Upper lobe of left lung (tissue), 6 donors: Measurements from ENCODE around the gene PDS5B. TPM values are rescaled to one million over a fixed set of nuclear protein-coding genes. Genes with fewer than 3 reads are reported as not detected.

Experiments used
- ATAC-seq, 2 donors: fragments of 200-7000 bp; cut with Tn5 transposase; one replicate each; pipeline ENCODE4 v1.9.1; 2022; ENCODE audit warnings: mild to moderate bottlenecking in 2 of 2, moderate library complexity in 2 of 2; ENCODE audit not compliant: low FRiP score in 2 of 2
- DNase-seq, 2 donors: peaks; one replicate each; pipeline ENCODE4 v3.0.0-alpha.2; 2019 to 2020
- H3K27ac ChIP-seq, 4 donors: fragments of 200-600 bp; sonication (generic); one replicate each; pipeline ENCODE4 v1.5.1; 2016 to 2019
- H3K27me3 ChIP-seq, 4 donors: fragments of 200-600 bp; sonication (generic); one replicate each; pipeline ENCODE4 v1.5.1; 2017 to 2019
- H3K36me3 ChIP-seq, 4 donors: fragments of 200-600 bp; sonication (generic); one replicate each; pipeline ENCODE4 v1.5.1; 2016 to 2019
- H3K4me1 ChIP-seq, 4 donors: fragments of 200-600 bp; sonication (generic); one replicate each; pipeline ENCODE4 v1.5.1; 2018 to 2019
- H3K4me3 ChIP-seq, 4 donors: fragments of 200-600 bp; sonication (generic); one replicate each; pipeline ENCODE4 v1.5.1; 2017 to 2019; ENCODE audit warnings: mild to moderate bottlenecking in 2 of 4, moderate library complexity in 1 of 4
- H3K9me3 ChIP-seq, 4 donors: fragments of 200-600 bp; sonication (generic); one replicate each; pipeline ENCODE4 v1.5.1; 2018 to 2019
- EP300 ChIP-seq, 4 donors: sonication (generic); formaldehyde crosslinking; IDR thresholded peaks; one replicate each; pipeline ENCODE4 v1.5.1; 2017; ENCODE audit warnings: antibody characterized with exemption in 4 of 4, control low read depth in 2 of 4
- POLR2A ChIP-seq, 4 donors: fragments of 450-650 bp; IDR thresholded peaks; one replicate each; pipeline ENCODE4 v1.5.1; 2016 to 2017; ENCODE audit warnings: antibody characterized with exemption in 4 of 4, mild to moderate bottlenecking in 2 of 4
- POLR2AphosphoS5 ChIP-seq, 2 donors: sonication (generic); formaldehyde crosslinking; IDR thresholded peaks; one replicate each; pipeline ENCODE4 v1.5.1; 2017; ENCODE audit warnings: antibody characterized with exemption in 2 of 2
- WGBS, 2 donors: methylation state at CpG; one replicate each; pipeline ENCODE4 v1.1.5; 2017 to 2018; 5-methylcytosine and 5-hydroxymethylcytosine counted together
- total RNA-seq, 6 donors: library from RNA; depleted of rRNA in 4 of 6; stranded (reverse); fragments of >200 nt in 4 of 6; gene quantifications; one replicate each; pipeline versions ENCODE4 v1.1.0 to v1.2.1, GENCODE V29; 2016 to 2021
- TF ChIP-seq, protein P1 (sequence below), 6 experiments: fragments of 450-650 bp in 4 of 6; fragments of 200-600 bp in 2 of 6; sonication (generic) in 2 of 6; IDR thresholded peaks; one replicate each; pipeline ENCODE4 v1.5.1; 2016 to 2019; ENCODE audit warnings: antibody characterized with exemption in 6 of 6
- donor health status: DM: no; HTN: no; CAD: no; lungs with moderate emphysema.
- donor health status: DM: no; HTN: yes; CAD: no; lungs with severe emphysema.

The PDS5B gene
- total RNA-seq, 6 donors from 2014 or later, result 26.0 to 84.3 (median 43.3) TPM

DNA sequence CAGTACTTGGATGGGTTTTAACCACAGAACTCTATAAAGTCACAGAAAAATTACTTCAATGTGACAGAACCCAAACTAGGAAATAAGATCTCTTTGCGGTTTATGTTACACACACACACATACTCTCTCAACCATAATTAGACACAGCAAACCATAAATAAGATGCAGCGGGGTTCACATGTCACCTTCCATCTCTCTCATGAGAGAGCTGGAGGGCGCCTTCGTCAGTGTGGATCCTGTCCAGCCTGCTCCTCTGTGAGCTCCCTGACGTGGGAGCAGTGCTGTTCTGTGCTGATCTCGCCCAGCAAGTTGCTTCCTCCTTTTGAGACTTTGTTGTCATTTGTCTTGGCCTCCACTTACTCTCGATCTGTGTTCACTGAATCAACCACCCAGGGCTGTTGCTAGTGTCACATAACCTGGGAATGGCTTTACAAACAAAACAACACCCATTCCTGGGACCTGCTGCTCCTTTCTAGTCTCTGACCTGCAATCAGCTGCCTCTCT is 225.1 kb downstream of the PDS5B start:
- DNase-seq, result no peak
- Histone ChIP-seq H3K27me3 (no peaks in the 10 kb centered on the region), H3K9me3 (no peaks in the 10 kb centered on the region), H3K4me1 (no peaks in the 10 kb centered on the region), H3K27ac (no peak overlapping the region), H3K4me3 (no peak overlapping the region), H3K36me3 (no peaks in the 10 kb centered on the region)
- TF ChIP-seq POLR2AphosphoS5 (IDR thresholded peaks at IDR 0.05) (no peak), POLR2A (IDR thresholded peaks at IDR 0.05) (no peak), EP300 (IDR thresholded peaks at IDR 0.05) (no peak)
- TF ChIP-seq, protein P1, sequence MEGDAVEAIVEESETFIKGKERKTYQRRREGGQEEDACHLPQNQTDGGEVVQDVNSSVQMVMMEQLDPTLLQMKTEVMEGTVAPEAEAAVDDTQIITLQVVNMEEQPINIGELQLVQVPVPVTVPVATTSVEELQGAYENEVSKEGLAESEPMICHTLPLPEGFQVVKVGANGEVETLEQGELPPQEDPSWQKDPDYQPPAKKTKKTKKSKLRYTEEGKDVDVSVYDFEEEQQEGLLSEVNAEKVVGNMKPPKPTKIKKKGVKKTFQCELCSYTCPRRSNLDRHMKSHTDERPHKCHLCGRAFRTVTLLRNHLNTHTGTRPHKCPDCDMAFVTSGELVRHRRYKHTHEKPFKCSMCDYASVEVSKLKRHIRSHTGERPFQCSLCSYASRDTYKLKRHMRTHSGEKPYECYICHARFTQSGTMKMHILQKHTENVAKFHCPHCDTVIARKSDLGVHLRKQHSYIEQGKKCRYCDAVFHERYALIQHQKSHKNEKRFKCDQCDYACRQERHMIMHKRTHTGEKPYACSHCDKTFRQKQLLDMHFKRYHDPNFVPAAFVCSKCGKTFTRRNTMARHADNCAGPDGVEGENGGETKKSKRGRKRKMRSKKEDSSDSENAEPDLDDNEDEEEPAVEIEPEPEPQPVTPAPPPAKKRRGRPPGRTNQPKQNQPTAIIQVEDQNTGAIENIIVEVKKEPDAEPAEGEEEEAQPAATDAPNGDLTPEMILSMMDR (IDR thresholded peaks at IDR 0.05), result no peak
- ATAC-seq, result peak; percentile 49 to 60
- 38 to 54% methylated on average over 7 of the region's 7 CpGs for WGBS, 2 donors

DNA sequence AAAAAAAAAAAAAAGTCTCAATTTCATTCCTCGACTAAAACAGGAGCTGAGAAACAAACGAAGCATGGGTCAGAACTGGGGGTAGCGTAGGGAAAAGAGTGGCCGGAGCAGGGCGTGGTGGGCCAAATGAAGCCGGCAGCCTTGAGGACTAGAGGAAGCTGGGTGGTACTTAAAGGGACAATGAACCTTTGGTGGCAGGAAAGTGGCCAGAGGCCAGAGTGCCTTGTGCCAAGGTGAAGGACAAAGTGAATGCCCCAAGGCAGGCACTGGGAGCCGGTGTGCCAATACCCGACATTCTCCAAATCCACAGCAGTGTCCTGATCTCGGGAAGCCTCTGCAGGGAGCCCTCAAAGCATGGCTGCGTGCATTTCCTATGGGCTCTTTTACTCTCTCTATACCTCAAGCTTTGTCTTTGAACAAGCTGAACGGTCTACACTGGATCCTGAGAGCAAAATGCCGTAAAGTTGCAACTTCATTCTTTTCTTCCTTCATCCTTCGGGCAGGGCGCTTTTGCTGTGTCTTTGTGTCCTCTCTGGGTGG is 235.0 kb downstream of the PDS5B start:
- WGBS, 2 donors, result 77 to 79% methylated on average over 14 of the region's 14 CpGs

DNA sequence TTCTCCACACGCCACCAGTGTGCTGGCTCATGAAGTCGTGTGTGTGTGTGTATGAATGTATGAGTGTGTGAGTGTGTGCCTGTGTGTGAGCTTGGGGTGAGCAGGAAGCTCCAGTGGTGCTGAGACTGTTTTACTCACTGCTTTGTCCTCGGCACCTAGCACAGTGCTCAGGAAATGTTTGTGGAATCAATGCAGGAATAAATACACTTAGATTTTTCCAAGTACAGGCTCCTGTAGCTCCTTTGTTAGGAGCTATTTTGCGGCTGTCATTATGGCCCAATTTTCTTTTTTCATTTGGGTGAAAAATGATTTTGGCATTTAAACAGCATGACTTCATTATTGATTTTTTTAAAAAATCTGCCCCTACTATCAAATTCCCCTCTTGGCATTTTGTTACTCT is 236.5 kb downstream of the PDS5B start:
- no peaks in the 10 kb centered on the region for H3K36me3 ChIP-seq
- 73 to 78% methylated on average over 4 of the region's 4 CpGs for WGBS, 2 donors
- TF ChIP-seq, protein P1 (IDR thresholded peaks at IDR 0.05), result no peak
- TF ChIP-seq POLR2AphosphoS5 (IDR thresholded peaks at IDR 0.05), result no peak
- TF ChIP-seq EP300 (IDR thresholded peaks at IDR 0.05), result no peak
- no peak for TF ChIP-seq POLR2A (IDR thresholded peaks at IDR 0.05)
- DNase-seq, result no peak
- no peaks in the 10 kb centered on the region for H3K27me3 ChIP-seq
- no peaks in the 10 kb centered on the region for H3K4me1 ChIP-seq
- ATAC-seq, result no peak
- H3K4me3 ChIP-seq, result no peak overlapping the region
- no peak overlapping the region for H3K27ac ChIP-seq
- no peaks in the 10 kb centered on the region for H3K9me3 ChIP-seq

More for the DNA sequence above, 235.0 kb downstream of the PDS5B start:
- Histone ChIP-seq H3K4me3 (no peak overlapping the region), H3K27me3 (no peaks in the 10 kb centered on the region), H3K4me1 (no peaks in the 10 kb centered on the region), H3K9me3 (no peaks in the 10 kb centered on the region), H3K27ac (no peak overlapping the region), H3K36me3 (no peaks in the 10 kb centered on the region)
- ATAC-seq (no peak), DNase-seq (no peak)
- no peak for TF ChIP-seq POLR2A (IDR thresholded peaks at IDR 0.05)
- TF ChIP-seq, protein P1 (IDR thresholded peaks at IDR 0.05), result no peak
- TF ChIP-seq EP300 (IDR thresholded peaks at IDR 0.05), result no peak
- TF ChIP-seq POLR2AphosphoS5 (IDR thresholded peaks at IDR 0.05), result no peak

DNA sequence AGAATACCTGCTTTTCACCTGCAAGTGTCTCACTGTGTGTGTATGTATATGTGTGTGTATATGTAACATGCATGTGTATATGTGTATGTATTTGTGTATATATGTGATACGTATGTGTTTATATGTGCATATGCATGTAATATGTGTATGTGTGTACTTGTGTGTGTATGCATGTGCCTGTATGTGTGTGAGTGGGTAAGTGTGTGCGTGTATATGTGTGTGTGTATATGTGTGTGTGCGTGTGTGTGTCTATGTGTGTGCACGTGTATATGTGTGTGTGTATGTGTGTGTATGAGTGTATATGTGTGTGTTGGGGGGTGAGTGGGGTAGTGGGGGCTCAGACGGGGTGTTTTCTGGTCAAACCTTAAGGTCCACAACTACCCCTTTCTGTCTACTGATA is 237.3 kb downstream of the PDS5B start:
- ATAC-seq (peak in 1 of 2 donors; percentile 55), DNase-seq (no peak)
- Histone ChIP-seq H3K27ac (no peak overlapping the region), H3K27me3 (no peaks in the 10 kb centered on the region), H3K4me3 (no peak overlapping the region), H3K4me1 (no peaks in the 10 kb centered on the region), H3K36me3 (no peaks in the 10 kb centered on the region), H3K9me3 (no peaks in the 10 kb centered on the region)
- TF ChIP-seq, protein P1 (IDR thresholded peaks at IDR 0.05), result no peak
- TF ChIP-seq EP300 (IDR thresholded peaks at IDR 0.05) (no peak), POLR2A (IDR thresholded peaks at IDR 0.05) (no peak), POLR2AphosphoS5 (IDR thresholded peaks at IDR 0.05) (no peak)
- 92 to 94% methylated on average over 5 of the region's 5 CpGs for WGBS, 2 donors

DNA sequence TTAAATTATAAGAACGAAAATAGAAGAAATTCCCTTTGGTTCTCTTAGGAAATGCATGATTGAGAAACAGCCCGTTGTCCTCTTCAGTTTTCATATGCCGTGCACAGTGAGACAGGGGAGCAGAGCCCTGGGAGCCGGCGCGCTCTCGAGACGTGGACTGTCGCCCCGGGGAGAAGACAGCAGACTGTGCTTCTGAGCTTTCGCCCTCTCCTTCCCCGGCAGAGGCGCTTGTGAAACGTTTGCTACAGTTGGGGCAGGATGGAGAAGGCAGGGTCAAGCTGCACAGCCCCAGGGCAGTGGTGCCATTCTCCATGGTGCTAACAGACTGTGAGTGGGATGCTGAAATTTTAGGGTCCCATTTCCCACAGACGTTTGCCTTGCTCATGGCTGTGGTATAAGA is 237.8 kb downstream of the PDS5B start:
- Histone ChIP-seq H3K36me3 (no peaks in the 10 kb centered on the region), H3K27me3 (no peaks in the 10 kb centered on the region), H3K27ac (no peak overlapping the region), H3K4me1 (no peaks in the 10 kb centered on the region), H3K9me3 (no peaks in the 10 kb centered on the region), H3K4me3 (no peak overlapping the region)
- DNase-seq (peak in 1 of 2 donors; percentile 58), ATAC-seq (no peak)
- TF ChIP-seq, protein P1 (IDR thresholded peaks at IDR 0.05), result no peak
- TF ChIP-seq POLR2AphosphoS5 (IDR thresholded peaks at IDR 0.05) (no peak), EP300 (IDR thresholded peaks at IDR 0.05) (no peak), POLR2A (IDR thresholded peaks at IDR 0.05) (no peak)
- WGBS, 2 donors, result 86 to 87% methylated on average over 15 of the region's 15 CpGs
